ENCODE measurements around the gene TGFBI.
A peak's percentile ranks its signal among the peaks of the same experiment; 100 is the strongest.

The TGFBI gene

GRCh38 chr5:136067422-136067821, 38.6 kb downstream of the TGFBI start:
- DNase-seq, result no peak

- DNase-seq, result peak; percentile 29 to 84
Measured at GRCh38 chr5:136070486-136071285, 41.9 kb downstream of the TGFBI start.

- peak; percentile 52 to 72 for DNase-seq
Measured at GRCh38 chr5:136073714-136074529, 45.1 kb downstream of the TGFBI start.

GRCh38 chr5:136075466-136075891, 46.7 kb downstream of the TGFBI start:
- DNase-seq, result no peak

GRCh38 chr5:136076067-136076466, 47.3 kb downstream of the TGFBI start:
- no peak for DNase-seq

GRCh38 chr5:136076881-136077445, 48.2 kb downstream of the TGFBI start:
- DNase-seq, result no peak

- DNase-seq, result peak; percentile 4 to 58
Measured at GRCh38 chr5:136079195-136079985, 50.6 kb downstream of the TGFBI start.

- no peak for DNase-seq
Measured at GRCh38 chr5:136080113-136080482, 51.3 kb downstream of the TGFBI start.

- DNase-seq, result no peak
Measured at GRCh38 chr5:136080483-136081216, 51.9 kb downstream of the TGFBI start.

GRCh38 chr5:136081217-136081591, 52.4 kb downstream of the TGFBI start:
- no peak for DNase-seq

- no peak for DNase-seq
Measured at GRCh38 chr5:136082390-136083193, 53.8 kb downstream of the TGFBI start.

- DNase-seq, result no peak
Measured at GRCh38 chr5:136084698-136085097, 55.9 kb downstream of the TGFBI start.

GRCh38 chr5:136086783-136087566, 58.2 kb downstream of the TGFBI start:
- DNase-seq, result no peak

GRCh38 chr5:136087961-136088871, 59.4 kb downstream of the TGFBI start:
- no peak for DNase-seq

GRCh38 chr5:136089791-136090190, 61.0 kb downstream of the TGFBI start:
- DNase-seq, result no peak

- no peak for DNase-seq
Measured at GRCh38 chr5:136090319-136090718, 61.5 kb downstream of the TGFBI start.

- no peak for DNase-seq
Measured at GRCh38 chr5:136094189-136094912, 65.6 kb downstream of the TGFBI start.

GRCh38 chr5:136094913-136095641, 66.3 kb downstream of the TGFBI start:
- DNase-seq, result peak; percentile 34 to 61
